A549 (cell line): ENCODE data around the gene RIOX2.

ENCODE experiments used
- CEBPB ChIP-seq, 2 experiments: fragments of >200 bp in 1 of 2; sonication (Bioruptor Twin) in 1 of 2; formaldehyde crosslinking in 1 of 2; IDR thresholded peaks; 2 replicates each; pipeline ENCODE4 v1.6.1; 2012 to 2016
- CHD2 ChIP-seq: fragments of 150-350 bp; IDR thresholded peaks from 2 replicates; pipeline ENCODE4 v1.6.1; 2014; ENCODE audit warnings: low read length; ENCODE audit not compliant: partially characterized antibody
- EP300 ChIP-seq, 2 experiments: fragments of >200 bp; sonication (Bioruptor Twin); formaldehyde crosslinking; IDR thresholded peaks; 2 replicates in 1 of 2; 3 replicates in 1 of 2; pipeline ENCODE4 v1.6.1; 2016 to 2017
- KDM1A ChIP-seq: fragments of 200-600 bp; sonication (generic); IDR thresholded peaks from 2 replicates; pipeline ENCODE4 v1.6.1; 2016; ENCODE audit warnings: low read depth, mild to moderate bottlenecking
- RAD21 ChIP-seq, 2 experiments: fragments of >200 bp in 1 of 2; sonication (Bioruptor Twin) in 1 of 2; formaldehyde crosslinking in 1 of 2; IDR thresholded peaks in 1 of 2; conservative IDR thresholded peaks in 1 of 2; 2 replicates in 1 of 2; 3 replicates in 1 of 2; pipeline ENCODE4 v1.6.1; 2012 to 2018; ENCODE audit warnings: inconsistent platforms in 1 of 2
- RFX5 ChIP-seq: fragments of 450-650 bp; IDR thresholded peaks from 2 replicates; pipeline ENCODE4 v1.7.1; 2014; ENCODE audit warnings: antibody characterized with exemption, mild to moderate bottlenecking, moderate library complexity
- SMC3 ChIP-seq: fragments of >200 bp; sonication (Bioruptor Twin); formaldehyde crosslinking; IDR thresholded peaks from 3 replicates; pipeline ENCODE4 v1.6.1; 2018; ENCODE audit warnings: inconsistent platforms
- TF ChIP-seq, protein P1 (sequence below): fragments of >200 bp; sonication (Bioruptor Twin); formaldehyde crosslinking; IDR thresholded peaks from 3 replicates; pipeline ENCODE4 v1.5.1; 2016
- TF ChIP-seq, protein P2 (sequence below): fragments of 200-600 bp; sonication (generic); IDR thresholded peaks from 2 replicates; pipeline ENCODE4 v1.6.1; 2016; ENCODE audit warnings: antibody characterized with exemption, mild to moderate bottlenecking, moderate library complexity
- TF ChIP-seq, protein P3 (sequence below): IDR thresholded peaks from 2 replicates; pipeline ENCODE4 v1.6.1; 2012

DNA sequence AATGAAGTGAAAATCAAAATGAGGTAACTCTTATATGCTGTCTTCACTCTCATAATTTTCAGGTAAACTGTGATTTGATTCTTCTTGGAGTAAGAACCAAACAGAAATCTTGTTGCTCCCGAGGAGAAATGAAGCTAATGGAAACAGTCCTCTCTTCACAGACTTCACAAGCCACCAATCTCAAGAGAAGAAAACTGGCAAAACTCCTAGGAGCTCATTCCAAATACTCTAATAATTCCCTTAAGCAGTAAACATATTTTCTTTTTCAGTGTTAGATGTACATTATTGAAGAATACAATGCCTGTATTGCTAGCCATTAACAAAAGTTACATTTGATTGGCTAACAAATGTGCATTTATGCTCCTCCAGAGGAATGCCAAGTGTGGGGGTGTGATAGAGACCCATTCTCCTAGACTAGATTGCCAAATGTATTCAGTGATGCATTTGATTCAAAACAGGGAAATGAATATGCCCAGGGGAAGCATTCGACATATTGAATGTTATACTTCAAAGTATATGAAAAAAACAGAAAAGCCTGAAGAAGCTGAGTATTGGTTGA lies 11.8 kb upstream of the RIOX2 start:
- TF ChIP-seq RAD21 (conservative IDR thresholded peaks at IDR 0.05 in 1 of 2, IDR thresholded peaks at IDR 0.05 in 1 of 2), result no peak
- TF ChIP-seq, protein P1, sequence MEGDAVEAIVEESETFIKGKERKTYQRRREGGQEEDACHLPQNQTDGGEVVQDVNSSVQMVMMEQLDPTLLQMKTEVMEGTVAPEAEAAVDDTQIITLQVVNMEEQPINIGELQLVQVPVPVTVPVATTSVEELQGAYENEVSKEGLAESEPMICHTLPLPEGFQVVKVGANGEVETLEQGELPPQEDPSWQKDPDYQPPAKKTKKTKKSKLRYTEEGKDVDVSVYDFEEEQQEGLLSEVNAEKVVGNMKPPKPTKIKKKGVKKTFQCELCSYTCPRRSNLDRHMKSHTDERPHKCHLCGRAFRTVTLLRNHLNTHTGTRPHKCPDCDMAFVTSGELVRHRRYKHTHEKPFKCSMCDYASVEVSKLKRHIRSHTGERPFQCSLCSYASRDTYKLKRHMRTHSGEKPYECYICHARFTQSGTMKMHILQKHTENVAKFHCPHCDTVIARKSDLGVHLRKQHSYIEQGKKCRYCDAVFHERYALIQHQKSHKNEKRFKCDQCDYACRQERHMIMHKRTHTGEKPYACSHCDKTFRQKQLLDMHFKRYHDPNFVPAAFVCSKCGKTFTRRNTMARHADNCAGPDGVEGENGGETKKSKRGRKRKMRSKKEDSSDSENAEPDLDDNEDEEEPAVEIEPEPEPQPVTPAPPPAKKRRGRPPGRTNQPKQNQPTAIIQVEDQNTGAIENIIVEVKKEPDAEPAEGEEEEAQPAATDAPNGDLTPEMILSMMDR, result no peak
- no peak for TF ChIP-seq RFX5
- no peak for TF ChIP-seq SMC3
- TF ChIP-seq CEBPB (IDR thresholded peaks at IDR 0.05), result no peak
- no peak for TF ChIP-seq KDM1A
- TF ChIP-seq, protein P2, sequence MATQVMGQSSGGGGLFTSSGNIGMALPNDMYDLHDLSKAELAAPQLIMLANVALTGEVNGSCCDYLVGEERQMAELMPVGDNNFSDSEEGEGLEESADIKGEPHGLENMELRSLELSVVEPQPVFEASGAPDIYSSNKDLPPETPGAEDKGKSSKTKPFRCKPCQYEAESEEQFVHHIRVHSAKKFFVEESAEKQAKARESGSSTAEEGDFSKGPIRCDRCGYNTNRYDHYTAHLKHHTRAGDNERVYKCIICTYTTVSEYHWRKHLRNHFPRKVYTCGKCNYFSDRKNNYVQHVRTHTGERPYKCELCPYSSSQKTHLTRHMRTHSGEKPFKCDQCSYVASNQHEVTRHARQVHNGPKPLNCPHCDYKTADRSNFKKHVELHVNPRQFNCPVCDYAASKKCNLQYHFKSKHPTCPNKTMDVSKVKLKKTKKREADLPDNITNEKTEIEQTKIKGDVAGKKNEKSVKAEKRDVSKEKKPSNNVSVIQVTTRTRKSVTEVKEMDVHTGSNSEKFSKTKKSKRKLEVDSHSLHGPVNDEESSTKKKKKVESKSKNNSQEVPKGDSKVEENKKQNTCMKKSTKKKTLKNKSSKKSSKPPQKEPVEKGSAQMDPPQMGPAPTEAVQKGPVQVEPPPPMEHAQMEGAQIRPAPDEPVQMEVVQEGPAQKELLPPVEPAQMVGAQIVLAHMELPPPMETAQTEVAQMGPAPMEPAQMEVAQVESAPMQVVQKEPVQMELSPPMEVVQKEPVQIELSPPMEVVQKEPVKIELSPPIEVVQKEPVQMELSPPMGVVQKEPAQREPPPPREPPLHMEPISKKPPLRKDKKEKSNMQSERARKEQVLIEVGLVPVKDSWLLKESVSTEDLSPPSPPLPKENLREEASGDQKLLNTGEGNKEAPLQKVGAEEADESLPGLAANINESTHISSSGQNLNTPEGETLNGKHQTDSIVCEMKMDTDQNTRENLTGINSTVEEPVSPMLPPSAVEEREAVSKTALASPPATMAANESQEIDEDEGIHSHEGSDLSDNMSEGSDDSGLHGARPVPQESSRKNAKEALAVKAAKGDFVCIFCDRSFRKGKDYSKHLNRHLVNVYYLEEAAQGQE, result no peak
- TF ChIP-seq, protein P3, sequence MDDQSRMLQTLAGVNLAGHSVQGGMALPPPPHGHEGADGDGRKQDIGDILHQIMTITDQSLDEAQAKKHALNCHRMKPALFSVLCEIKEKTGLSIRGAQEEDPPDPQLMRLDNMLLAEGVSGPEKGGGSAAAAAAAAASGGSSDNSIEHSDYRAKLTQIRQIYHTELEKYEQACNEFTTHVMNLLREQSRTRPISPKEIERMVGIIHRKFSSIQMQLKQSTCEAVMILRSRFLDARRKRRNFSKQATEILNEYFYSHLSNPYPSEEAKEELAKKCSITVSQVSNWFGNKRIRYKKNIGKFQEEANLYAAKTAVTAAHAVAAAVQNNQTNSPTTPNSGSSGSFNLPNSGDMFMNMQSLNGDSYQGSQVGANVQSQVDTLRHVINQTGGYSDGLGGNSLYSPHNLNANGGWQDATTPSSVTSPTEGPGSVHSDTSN, result no peak
- no peak for TF ChIP-seq EP300 (IDR thresholded peaks at IDR 0.05)
- TF ChIP-seq CHD2, result no peak
